Endothelial cell of umbilical vein (primary cell): ENCODE data around the gene ZSWIM4.
"Not testable (repeated sequence)": the region's sequence is repeated elsewhere in the genome, so short reads cannot be mapped to it uniquely, and the experiment has no call there.

Experiments
- POLR2A ChIP-seq: IDR thresholded peaks from 2 replicates; pipeline ENCODE4 v1.6.1; 2012; ENCODE audit warnings: low read depth, mild to moderate bottlenecking, control low read depth, low read length
- TF ChIP-seq, protein P1 (sequence below), 2 donors: IDR thresholded peaks; 1 replicate in 1 of 2; 2 replicates in 1 of 2; pipeline ENCODE4 v1.5.1; 2011; ENCODE audit warnings: low read length in 2 of 2, mild to moderate bottlenecking in 2 of 2, moderate library complexity in 2 of 2, control low read depth in 1 of 2, inconsistent platforms in 1 of 2, low read depth in 1 of 2; ENCODE audit not compliant: insufficient read depth in 1 of 2; ENCODE audit errors: extremely low read depth in 1 of 2

DNA sequence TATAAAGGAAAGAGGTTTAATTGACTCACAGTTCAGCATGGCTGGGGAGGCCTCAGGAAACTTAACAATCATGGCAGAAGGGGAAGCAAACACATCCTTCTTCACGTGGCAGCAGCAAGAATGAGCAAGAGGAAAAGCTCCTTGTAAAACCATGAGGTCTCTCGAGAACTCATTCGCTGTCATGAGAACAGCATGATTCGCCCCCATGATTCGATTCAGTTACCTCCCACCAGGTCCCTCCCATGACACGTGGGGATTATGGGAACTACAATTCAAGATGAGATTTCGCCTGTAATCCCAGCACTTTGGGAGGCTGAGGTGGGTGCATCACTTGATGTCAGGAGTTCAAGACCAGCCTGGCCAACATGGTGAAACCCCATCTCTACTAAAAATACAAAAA, 41.6 kb upstream of the ZSWIM4 start:
- not testable (repeated sequence) for TF ChIP-seq POLR2A
- TF ChIP-seq, protein P1, sequence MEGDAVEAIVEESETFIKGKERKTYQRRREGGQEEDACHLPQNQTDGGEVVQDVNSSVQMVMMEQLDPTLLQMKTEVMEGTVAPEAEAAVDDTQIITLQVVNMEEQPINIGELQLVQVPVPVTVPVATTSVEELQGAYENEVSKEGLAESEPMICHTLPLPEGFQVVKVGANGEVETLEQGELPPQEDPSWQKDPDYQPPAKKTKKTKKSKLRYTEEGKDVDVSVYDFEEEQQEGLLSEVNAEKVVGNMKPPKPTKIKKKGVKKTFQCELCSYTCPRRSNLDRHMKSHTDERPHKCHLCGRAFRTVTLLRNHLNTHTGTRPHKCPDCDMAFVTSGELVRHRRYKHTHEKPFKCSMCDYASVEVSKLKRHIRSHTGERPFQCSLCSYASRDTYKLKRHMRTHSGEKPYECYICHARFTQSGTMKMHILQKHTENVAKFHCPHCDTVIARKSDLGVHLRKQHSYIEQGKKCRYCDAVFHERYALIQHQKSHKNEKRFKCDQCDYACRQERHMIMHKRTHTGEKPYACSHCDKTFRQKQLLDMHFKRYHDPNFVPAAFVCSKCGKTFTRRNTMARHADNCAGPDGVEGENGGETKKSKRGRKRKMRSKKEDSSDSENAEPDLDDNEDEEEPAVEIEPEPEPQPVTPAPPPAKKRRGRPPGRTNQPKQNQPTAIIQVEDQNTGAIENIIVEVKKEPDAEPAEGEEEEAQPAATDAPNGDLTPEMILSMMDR (IDR thresholded peaks at IDR 0.05; ENCODE audit: extremely low read depth in 1 of 2, insufficient read depth in 1 of 2, low read depth in 1 of 2, low read length in 2 of 2), result not testable (repeated sequence)
